Measurements from ENCODE around the gene LYZL2.
"Not testable (repeated sequence)": the region's sequence is repeated elsewhere in the genome, so short reads cannot be mapped to it uniquely, and the experiment has no call there.

Gene LYZL2

DNA sequence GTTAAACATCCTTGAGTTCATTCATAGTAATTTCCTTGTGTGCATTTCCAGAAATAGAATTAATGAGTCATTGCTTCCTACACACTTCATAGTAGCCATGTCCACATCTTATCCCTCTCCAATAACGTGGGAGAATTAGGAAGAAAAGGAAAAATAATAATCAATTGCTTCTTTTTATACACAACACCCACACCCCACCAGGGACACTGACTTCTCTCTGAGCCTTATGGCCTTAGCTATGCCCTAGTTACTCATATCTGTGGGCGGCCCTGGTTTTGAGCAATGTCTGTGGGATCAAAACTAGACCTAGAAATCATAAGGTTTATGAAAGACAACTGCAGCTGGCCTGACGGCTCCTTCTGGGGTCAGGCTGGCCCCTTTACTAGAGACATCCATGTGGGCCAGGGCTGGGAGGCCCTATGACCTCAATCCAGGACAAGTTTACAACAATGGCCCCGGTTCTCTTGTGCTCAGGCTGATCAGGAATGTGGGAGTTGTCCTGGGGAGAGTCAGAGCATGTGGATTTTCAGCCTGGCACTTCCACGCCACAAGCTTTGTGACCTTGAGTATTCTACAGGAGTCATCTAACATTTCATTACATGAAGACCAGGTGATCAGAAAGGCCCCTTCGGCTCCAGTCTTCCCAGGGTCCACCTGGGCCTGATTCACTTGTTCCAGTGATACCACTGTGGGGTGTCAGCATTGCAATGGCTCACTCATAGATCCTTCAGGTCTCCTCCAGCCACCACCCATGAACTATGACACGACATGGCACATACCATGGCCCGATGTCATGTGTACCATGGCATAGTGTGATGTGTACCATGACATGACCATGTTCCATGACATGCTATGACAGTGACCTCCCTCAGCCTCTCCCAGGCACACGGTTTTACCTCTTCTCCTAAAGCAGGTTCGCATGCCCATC is 22.2 kb upstream of the LYZL2 start:
- H3K27ac ChIP-seq; H3K4me2 ChIP-seq; H3K27me3 ChIP-seq (ENCODE audit: insufficient read depth, low read depth); H3K36me3 ChIP-seq (ENCODE audit: insufficient read depth); H4K20me1 ChIP-seq (ENCODE audit: insufficient read depth); H3K4me3 ChIP-seq (IDR thresholded peaks at IDR 0.05; ENCODE audit: insufficient read depth, low read depth, low read length); H3K79me2 ChIP-seq (ENCODE audit: insufficient read depth, low read depth); H2AFZ ChIP-seq (ENCODE audit: low read depth); H3K4me1 ChIP-seq (ENCODE audit: low read depth, poor library complexity, severe bottlenecking); H3K9ac ChIP-seq: not testable (repeated sequence)

GRCh38 chr10:30647089-30647488 is 17.5 kb upstream of the LYZL2 start:
- H3K4me2 ChIP-seq: no peak overlapping the region
- no peak overlapping the region for H2AFZ ChIP-seq (ENCODE audit: low read depth)
- no peaks in the 10 kb centered on the region for H4K20me1 ChIP-seq (ENCODE audit: insufficient read depth)
- H3K4me1 ChIP-seq (ENCODE audit: low read depth, poor library complexity, severe bottlenecking): no peaks in the 10 kb centered on the region
- H3K4me3 ChIP-seq (IDR thresholded peaks at IDR 0.05; ENCODE audit: insufficient read depth, low read depth, low read length): no peak overlapping the region
- no peak overlapping the region for H3K27ac ChIP-seq
- TF ChIP-seq, protein P1, sequence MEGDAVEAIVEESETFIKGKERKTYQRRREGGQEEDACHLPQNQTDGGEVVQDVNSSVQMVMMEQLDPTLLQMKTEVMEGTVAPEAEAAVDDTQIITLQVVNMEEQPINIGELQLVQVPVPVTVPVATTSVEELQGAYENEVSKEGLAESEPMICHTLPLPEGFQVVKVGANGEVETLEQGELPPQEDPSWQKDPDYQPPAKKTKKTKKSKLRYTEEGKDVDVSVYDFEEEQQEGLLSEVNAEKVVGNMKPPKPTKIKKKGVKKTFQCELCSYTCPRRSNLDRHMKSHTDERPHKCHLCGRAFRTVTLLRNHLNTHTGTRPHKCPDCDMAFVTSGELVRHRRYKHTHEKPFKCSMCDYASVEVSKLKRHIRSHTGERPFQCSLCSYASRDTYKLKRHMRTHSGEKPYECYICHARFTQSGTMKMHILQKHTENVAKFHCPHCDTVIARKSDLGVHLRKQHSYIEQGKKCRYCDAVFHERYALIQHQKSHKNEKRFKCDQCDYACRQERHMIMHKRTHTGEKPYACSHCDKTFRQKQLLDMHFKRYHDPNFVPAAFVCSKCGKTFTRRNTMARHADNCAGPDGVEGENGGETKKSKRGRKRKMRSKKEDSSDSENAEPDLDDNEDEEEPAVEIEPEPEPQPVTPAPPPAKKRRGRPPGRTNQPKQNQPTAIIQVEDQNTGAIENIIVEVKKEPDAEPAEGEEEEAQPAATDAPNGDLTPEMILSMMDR (conservative IDR thresholded peaks at IDR 0.05; ENCODE audit: low read depth, low read length): no peak
- no peaks in the 10 kb centered on the region for H3K79me2 ChIP-seq (ENCODE audit: insufficient read depth, low read depth)
- H3K9ac ChIP-seq: no peak overlapping the region
- H3K36me3 ChIP-seq (ENCODE audit: insufficient read depth): no peaks in the 10 kb centered on the region
- H3K27me3 ChIP-seq (ENCODE audit: insufficient read depth, low read depth): no peaks in the 10 kb centered on the region

GRCh38 chr10:30645340-30645827 is 15.8 kb upstream of the LYZL2 start:
- H3K27me3 ChIP-seq (ENCODE audit: insufficient read depth, low read depth): no peaks in the 10 kb centered on the region
- no peak overlapping the region for H3K4me2 ChIP-seq
- no peaks in the 10 kb centered on the region for H3K79me2 ChIP-seq (ENCODE audit: insufficient read depth, low read depth)
- no peak overlapping the region for H3K9ac ChIP-seq
- no peak overlapping the region for H2AFZ ChIP-seq (ENCODE audit: low read depth)
- no peak overlapping the region for H3K27ac ChIP-seq
- H3K4me3 ChIP-seq (IDR thresholded peaks at IDR 0.05; ENCODE audit: insufficient read depth, low read depth, low read length): no peak overlapping the region
- no peaks in the 10 kb centered on the region for H3K4me1 ChIP-seq (ENCODE audit: low read depth, poor library complexity, severe bottlenecking)
- H3K36me3 ChIP-seq (ENCODE audit: insufficient read depth): no peaks in the 10 kb centered on the region
- H4K20me1 ChIP-seq (ENCODE audit: insufficient read depth): no peaks in the 10 kb centered on the region
- TF ChIP-seq, protein P1 (conservative IDR thresholded peaks at IDR 0.05; ENCODE audit: low read depth, low read length): no peak

DNA sequence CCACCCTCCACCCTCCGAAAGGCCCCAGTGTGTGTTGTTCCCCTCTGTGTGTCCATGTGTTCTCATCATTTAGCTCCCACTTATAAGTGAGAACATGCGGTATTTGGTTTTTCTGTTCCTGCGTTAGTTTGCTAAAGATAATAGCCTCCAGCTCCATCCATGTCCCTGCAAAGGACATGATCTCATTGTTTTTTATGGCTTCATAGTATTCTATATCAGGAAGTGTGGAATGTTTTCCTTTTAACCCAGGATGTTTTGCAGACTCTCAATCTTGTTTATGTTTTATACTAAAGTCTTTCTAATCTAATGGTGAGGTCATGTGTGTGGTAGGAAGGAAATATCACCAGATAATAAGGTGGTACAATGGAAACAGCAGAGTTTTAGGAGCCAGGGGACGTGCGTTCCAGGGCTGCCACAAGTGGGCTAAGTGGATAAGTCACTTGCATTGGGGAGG is 14.9 kb upstream of the LYZL2 start:
- H3K9ac ChIP-seq; H3K4me3 ChIP-seq (IDR thresholded peaks at IDR 0.05; ENCODE audit: insufficient read depth, low read depth, low read length); H4K20me1 ChIP-seq (ENCODE audit: insufficient read depth); H3K27me3 ChIP-seq (ENCODE audit: insufficient read depth, low read depth); H3K4me1 ChIP-seq (ENCODE audit: low read depth, poor library complexity, severe bottlenecking); H3K27ac ChIP-seq; H2AFZ ChIP-seq (ENCODE audit: low read depth); H3K79me2 ChIP-seq (ENCODE audit: insufficient read depth, low read depth); H3K4me2 ChIP-seq; H3K36me3 ChIP-seq (ENCODE audit: insufficient read depth): not testable (repeated sequence)

DNA sequence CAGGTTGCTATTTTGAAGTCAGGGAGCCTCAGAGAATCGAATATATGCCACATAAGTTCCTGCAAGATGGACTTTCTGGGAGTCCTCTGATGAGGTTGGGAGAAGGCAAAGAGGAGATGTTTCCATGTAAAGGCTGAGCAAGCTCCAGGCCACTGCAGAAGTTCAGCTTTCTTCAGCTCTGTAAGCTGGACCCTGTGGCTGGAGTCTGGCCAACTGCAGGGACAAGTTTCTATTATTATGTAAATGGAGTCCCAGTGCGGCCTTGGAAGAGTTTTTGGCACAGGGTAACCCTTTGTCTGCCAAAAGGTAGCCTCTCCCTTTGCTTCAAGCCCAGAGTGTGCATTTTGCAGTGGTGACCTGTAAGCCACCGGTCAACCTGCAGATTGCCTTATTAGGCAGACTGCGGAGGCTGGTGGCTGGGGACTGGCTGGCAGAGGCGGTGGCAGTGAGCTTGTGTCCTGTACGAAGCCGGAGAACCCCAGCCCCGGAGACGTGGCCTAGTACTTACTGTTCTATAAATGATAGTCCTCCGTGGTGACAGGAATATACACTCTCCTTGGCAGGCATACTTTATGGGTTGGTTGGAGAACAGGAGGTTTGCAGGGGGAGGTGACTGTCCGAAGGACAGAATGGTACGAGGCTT is 14.1 kb upstream of the LYZL2 start:
- H3K27ac ChIP-seq; H3K4me3 ChIP-seq (IDR thresholded peaks at IDR 0.05; ENCODE audit: insufficient read depth, low read depth, low read length); H3K27me3 ChIP-seq (ENCODE audit: insufficient read depth, low read depth); H3K4me2 ChIP-seq; H3K79me2 ChIP-seq (ENCODE audit: insufficient read depth, low read depth); H2AFZ ChIP-seq (ENCODE audit: low read depth); H3K4me1 ChIP-seq (ENCODE audit: low read depth, poor library complexity, severe bottlenecking); H3K36me3 ChIP-seq (ENCODE audit: insufficient read depth); H4K20me1 ChIP-seq (ENCODE audit: insufficient read depth); H3K9ac ChIP-seq: not testable (repeated sequence)

GRCh38 chr10:30642856-30643255 is 13.3 kb upstream of the LYZL2 start:
- not testable (repeated sequence) for H3K36me3 ChIP-seq (ENCODE audit: insufficient read depth); H3K27me3 ChIP-seq (ENCODE audit: insufficient read depth, low read depth); H3K4me1 ChIP-seq (ENCODE audit: low read depth, poor library complexity, severe bottlenecking); H3K9ac ChIP-seq; H4K20me1 ChIP-seq (ENCODE audit: insufficient read depth); H3K4me2 ChIP-seq; H2AFZ ChIP-seq (ENCODE audit: low read depth); H3K79me2 ChIP-seq (ENCODE audit: insufficient read depth, low read depth); H3K27ac ChIP-seq; H3K4me3 ChIP-seq (IDR thresholded peaks at IDR 0.05; ENCODE audit: insufficient read depth, low read depth, low read length)

All from KMS-11 (cell line).